SK-MEL-5 (cell line): ENCODE data around the gene CACTIN. TPM values are rescaled to one million over a fixed set of nuclear protein-coding genes. Genes with fewer than 3 reads are reported as not detected.
"Not testable (repeated sequence)": the region's sequence is repeated elsewhere in the genome, so short reads cannot be mapped to it uniquely, and the experiment has no call there.

Experiments used
- DNase-seq: peaks from one replicate; pipeline ENCODE4 v3.0.0-alpha.2; 2016; ENCODE audit warnings: low read depth, low spot score
- in situ Hi-C: cut with HindIII; loops from 2 replicates; pipeline ENCODE4 v1.10.0; 2016; ENCODE audit warnings: low sequenced_read_pairs, high pct_unique_total_duplicates, low pct_unique_long_range_greater_than_20kb
- total RNA-seq: library from RNA; depleted of rRNA; stranded (reverse); fragments of >200 nt; shearing (Covaris generic); gene quantifications from 2 replicates; pipeline ENCODE4 v1.2.3, GENCODE V29; 2014

Gene CACTIN
- total RNA-seq, 1 experiment from 2014 or later: 16.6 TPM

DNA sequence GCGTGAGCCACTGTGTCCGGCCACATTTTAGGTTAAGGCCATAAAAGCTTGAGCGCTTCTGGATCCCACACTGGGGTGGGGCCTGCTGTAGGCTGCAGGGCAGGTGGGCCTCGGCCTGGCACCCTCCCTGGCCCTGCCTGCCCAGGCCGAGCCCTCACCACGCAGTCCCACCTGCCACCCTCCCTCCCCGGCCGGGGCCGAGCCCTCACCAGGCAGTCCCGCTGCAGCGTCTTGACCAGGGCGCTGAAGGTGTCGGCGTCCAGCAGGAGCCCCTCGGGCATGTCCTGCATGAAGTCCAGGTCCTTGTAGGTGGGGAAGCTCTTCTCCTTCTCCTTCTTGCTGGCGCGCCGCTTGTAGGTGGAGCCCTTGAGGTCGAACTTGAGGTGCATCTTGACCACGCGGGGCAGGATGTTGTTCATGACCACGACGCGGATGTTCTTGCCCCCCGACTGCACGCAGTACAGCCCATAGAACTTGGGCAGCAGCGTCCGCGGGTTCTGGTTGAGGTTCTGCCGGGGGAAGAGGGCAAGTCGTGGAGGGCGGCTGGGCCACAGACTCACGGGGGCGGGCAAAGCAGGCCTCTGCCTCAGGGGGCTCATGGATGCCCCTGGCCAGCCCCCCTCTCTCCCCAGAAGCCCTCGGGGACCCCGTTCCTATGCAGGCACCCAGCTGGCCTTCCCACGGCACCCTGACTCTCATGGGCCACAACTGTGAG, 26.6 kb upstream of the CACTIN start:
- in situ Hi-C loops: no loop called here
- no peak for DNase-seq

DNA sequence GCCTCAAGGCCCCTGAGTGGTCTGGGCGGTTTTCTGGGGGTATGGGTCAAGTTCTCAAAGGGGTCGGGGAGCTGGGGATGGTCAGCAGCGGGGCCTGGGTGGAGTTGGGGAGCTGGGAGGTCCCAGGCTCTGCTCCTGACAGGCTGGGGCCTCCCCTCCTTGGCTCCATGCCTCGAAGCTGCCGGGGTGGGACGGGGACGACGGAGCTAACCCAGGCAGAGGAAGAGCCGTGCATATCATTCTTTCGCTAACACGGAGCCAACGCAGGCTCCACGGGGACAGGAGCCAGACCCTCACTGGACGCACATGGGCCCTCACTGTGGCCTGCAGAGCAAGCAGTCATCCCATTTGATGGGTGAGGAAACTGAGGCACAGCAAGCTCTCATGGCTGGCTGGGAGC, 25.8 kb upstream of the CACTIN start:
- in situ Hi-C loops: no loop called here
- no peak for DNase-seq

DNA sequence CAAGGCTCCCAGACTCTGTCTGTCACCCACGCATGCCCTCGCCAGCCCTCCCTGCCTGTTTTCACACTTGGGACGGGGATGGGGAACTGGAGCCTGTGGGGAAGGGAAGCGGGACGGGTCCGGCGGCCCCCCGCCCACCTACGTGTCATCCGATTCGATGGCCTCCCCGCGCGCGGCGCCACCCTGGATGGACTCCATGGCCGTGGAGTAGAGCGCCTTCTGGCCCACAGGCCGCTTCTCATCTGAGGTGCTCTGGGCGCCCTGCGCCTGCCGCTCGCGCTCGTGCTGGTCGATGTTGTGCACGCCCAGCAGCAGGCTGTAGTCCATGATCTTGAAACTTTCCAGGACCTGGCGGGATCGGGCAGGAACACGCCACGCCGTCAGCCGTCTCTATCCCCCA, 25.1 kb upstream of the CACTIN start:
- DNase-seq: no peak
- in situ Hi-C loops: no loop called here

DNA sequence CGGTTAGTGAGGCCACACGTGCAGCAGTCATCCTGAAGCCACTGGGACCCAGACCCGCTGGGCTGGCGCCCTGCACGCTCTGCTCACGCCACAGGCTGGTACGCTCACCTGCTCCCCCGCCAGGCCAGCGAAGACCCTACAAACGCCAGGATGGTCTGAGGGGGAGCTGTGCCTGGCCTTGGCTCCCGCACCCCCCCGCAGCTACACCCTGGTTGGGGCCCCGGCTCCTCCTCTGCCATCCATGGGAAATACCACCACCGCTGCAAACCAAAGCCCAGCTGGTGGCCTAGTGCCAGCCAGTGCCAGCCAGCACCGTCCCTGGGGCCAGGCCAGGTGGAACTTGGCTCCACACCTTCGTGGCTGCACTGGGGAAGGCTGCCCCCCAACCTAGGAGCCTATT, 23.3 kb upstream of the CACTIN start:
- DNase-seq: no peak
- in situ Hi-C loops: no loop called here

DNA sequence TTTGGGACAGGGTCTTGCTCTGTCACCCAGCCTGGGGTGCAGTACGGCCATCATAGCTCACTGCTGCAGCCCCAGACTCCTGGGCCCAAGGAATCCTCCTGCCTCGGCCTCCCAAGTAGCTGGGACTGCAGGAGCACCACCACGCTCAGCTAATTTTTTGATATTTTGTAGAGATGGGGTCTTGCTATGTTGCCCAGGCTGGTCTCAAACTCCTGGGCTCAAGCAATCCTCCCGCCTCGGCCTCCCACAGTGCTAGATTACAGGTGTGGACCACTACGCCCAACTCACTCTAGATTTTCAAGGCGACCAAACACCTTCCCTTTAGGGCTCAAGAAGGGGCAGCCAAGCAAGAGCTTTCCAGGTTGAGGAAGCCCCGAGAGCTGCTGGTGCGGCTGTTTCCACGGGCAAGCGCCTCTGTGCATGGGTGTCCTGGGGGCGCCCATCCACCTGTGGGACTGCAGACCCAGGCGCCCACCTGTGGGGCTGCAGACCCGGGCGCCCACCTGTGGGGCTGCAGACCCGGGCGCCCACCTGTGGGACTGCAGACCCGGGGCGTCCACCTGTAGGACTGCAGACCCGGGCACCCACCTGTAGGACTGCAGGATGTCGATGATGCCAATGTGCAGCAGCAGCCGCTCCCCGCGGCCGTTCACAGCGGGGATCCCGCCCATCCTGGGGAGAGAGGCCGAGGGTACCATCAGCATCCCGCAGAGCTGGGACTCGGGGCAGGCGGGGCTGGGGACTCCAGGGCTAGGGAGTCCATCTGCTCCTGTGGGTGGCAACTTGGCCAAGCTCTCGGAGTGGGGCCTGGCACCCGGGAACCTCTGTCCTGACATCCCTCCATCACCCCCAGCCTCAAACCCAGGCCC, 21.7 kb upstream of the CACTIN start:
- no peak for DNase-seq
- in situ Hi-C loops: no loop called here

DNA sequence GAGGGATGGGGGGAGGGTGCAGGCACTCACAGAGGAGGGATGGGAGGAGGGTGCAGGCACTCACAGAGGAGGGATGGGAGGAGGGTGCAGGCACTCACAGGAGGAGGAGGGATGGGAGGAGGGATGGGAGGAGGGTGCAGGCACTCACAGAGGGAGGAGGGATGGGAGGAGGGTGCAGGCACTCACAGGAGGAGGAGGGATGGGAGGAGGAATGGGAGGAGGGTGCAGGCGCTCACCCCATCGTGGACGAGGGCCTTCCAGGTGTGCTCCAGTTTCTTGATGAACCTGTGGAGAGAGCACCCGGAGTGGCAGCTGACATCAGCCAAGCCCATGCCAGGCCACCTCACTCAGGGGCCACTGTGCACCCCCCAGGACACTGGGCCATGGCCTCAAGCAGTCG, 20.5 kb upstream of the CACTIN start:
- in situ Hi-C loops: not testable (repeated sequence)

DNA sequence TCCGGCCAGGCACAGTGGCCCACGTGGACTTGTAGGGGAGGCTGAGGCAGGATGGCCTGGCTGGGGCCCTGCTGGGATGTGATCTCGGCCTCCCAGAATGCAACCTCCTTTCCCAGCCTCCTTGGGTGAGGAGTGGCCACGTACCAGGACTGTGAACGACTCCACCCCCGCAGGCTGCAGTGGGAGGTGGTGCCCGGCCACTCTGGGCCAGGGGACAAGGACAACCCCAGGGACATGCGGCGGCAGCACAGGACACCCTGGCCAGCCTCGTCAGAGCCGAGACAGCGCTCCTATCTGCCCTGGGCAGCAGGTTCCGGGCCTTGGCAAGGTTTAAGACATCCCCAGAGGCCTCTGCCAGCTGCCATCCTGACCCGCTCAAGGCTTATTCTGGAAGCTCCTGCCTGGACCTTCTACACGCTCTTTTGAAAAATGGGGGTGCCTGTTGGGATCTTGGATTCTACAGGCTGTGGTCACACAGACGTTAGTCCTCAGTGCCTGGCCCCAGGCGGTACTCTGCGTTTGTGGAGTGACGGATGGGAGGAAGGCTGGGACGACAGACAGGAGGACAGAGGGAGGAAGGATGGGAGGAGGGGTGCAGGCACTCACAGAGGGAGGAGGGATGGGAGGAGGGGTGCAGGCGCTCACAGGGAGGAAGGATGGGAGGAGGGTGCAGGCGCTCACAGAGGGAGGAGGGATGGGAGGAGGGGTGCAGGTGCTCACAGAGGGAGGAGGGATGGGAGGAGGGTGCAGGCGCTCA, 19.9 kb upstream of the CACTIN start:
- in situ Hi-C loops: no loop called here
- no peak for DNase-seq

More for the DNA sequence above, 20.5 kb upstream of the CACTIN start:
- not testable (repeated sequence) for DNase-seq

DNA sequence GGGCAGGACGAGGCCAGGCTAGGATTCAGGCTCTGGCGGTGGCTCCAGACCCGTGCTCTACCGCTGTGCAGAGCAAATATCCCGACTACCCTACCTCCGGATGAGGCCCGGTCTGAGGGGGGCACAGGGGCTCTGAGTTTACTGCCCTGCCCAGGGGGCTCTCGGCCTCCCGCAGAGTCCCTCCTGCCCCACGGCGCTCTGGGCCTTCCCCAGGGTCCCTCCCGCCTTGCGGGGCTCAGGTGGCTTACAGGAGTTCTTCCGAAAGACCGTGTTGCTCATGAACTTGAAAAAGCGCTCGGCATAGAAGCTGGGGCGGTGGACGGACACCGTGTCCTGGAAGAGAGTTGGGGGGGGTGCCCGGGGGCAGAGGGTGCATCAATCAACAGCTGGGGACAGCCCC, 19.1 kb upstream of the CACTIN start:
- DNase-seq: no peak
- in situ Hi-C loops: no loop called here

DNA sequence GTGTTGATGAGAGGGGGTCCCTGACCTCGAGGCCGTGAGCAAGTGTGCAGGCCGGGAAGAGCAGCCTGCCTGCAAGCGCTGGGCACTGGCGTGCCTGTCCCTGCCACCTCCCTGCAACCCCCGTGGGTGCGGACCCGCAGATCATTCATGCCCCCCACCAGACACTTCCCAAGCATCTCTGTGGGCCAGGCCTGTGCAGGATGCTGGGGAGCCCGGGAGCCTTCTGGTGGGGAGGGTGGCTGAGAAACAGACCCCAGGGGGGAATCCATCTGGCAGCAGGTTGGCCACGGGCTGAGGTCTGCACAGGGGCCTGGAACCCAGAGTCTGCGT, 18.4 kb upstream of the CACTIN start:
- no peak for DNase-seq
- in situ Hi-C loops: no loop called here

DNA sequence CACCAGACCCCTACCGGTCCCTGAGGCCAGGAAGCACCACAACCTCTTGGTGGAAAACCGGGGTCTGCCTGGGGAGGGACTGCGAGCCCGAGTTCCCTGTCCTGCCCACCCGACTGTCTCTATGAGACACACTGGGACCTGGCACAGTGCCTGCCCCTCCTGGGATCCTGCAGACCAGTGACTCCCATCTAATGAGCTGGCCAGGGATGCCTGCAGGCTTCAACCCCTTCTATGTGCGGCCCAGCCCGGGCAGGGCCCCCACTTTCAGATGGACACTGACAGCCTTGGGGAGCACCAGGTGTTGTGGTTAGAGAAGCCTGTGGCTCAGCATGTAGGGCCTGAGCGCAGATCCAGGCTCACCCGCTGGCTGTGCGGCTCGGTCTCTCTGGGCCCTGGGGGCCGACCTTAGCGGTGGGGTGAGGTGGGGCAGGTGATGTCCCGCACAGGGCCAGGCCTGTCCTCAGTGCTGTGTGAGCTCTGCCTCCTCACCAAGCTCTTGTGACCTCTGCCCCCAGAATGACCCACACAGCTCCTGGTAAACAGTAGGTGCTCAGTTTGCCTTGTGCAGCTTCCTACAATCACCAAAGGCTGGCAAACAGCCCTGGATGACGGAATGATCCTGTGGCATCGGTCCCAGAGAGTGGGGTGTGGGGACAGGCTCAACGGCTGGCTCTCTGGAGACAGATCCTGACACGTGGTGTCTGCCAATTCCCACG, 17.9 kb upstream of the CACTIN start:
- no peak for DNase-seq
- in situ Hi-C loops: no loop called here

DNA sequence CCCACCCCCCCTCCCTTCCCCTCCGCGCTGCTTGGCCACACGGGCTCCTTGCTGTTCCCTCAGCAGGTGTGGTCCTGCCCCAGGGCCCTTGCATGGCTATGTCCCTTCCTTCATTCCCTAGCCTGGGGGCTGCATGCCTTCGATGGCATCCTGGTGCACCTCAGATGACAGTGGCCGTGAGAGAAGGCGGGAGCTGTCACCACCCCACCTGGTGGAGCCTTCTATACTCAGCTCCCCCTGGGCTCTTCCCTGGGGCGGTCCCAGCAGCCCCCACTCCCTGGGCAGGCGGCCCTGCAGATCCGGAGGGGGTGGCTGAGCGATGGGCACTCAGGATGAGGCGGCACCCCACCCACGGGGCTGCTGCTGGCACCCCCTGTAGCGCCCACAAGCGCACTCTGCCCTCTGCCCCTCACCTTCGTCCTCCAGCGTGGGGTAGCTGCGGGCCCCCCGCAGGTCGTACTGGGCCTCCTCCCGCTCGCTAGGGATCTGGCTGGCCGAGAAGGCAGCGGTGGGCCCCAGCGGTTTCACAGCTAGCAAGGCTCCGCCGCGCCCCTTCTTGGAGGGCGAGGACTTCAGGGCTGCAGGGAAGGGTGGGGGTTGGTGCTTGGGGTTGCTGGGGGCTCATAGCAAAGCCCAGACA, 17.2 kb upstream of the CACTIN start:
- no peak for DNase-seq
- in situ Hi-C loops: no loop called here

DNA sequence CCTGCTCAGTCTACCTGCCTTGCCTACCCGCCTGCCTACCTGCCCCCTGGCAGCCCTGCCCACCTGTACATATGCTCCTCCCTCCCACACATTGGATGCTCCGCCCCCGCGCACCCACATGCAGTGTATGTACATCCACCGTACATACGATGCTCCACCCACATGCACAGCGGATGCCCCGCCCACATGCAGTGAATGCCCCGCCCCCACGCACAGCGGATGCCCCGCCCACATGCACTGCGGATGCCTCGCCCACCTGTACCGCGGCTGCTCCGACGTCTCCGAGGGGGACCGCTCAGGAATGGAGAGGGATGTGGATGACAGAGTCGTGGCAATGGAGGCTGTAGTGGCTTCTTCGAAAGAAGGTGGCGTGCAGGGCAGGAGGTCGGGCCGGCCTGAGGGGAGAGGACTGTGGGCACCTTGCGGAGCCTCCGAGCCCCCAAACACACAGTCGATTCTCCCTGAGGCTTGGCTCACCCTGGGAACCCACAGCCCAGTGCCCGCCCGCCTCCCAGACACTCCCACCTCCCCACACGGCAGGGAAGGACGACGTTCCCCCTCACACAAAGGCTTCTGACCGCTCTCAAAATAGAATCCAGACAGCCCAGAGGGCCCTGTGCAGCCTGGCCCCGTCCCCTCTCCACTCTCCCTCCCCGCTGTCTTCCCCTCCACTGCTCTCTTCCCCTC, 16.5 kb upstream of the CACTIN start:
- DNase-seq: peak; percentile 16
- in situ Hi-C loops: no loop called here

DNA sequence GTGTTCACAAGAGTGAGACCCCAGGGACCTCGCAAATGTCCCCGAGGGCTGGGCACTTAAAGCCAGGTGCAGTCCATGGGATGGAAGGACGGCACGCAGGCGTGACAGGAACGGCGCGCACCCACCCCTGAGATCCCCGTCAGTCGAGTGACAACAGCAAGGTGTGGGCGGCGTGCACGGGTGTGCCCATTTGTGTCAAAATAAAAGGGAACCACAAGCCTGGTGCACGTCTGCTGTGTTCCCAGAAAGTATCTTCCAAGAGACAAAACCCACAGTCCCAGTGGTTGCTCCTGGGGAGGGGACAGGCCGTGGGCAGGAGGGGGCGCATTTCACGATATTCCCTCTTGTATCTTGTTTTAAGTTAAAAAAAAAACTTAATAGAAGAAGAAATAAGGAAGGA, 15.7 kb upstream of the CACTIN start:
- in situ Hi-C loops: no loop called here
- DNase-seq: no peak

DNA sequence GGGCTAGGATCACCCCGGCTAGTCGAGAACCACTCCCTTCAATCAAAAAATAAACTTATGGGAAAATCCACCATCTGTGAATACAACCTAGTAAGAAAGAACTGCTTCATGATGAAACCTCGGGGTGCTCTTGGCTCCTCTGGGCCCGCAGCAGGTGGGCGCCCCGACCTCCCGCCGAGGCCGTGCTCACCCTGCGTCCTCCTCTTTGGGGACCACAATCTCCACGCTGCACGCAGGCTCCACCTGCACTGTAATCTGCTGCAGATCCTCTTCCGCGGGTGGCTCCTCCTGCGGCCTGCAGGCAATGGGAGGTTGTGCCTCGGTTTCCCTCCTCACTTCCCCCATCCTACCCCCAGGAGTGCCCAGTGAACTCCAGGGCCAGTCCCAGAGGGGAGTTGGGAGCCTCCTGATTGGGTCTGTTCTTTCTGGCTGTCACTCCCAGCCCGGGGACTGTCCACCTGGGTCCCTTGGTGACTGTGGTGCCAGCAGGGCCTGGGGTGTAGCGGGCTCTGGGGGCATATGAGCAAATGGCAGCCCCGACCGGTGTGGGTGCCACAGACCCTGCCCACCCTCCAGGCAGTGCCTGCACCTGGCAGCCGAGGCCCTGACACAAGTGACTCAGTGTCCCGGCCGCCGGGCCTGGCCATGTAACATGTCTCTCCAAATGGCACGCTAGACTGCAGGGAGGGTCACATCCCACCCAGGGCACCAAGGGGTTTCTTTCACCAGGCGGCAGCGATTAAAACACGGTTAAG, 15.1 kb upstream of the CACTIN start:
- no peak for DNase-seq
- in situ Hi-C loops: no loop called here

DNA sequence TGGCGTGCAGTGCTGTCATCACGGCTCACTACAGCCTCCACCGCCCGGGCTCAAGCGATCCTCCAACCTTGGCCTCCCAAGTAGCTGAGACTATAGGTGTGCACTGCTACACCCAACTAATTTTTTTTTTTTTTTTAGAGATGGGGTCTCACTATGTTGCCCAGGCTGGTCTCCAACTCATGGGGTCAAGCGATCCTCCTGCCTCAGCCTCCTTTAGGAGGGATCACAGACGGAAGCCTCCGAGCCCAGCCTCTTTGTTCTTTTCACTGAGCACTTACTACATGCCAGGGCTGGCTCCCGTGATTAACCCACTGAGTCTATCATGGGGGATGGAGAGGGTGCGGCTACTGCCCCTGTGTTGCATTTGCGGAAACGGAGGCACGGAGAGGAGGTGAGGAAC, 12.9 kb upstream of the CACTIN start:
- in situ Hi-C loops: no loop called here
- no peak for DNase-seq
